Occipital lobe (tissue), 3 donors: Measurements from ENCODE around the gene TBC1D3L. TPM values are rescaled to one million over a fixed set of nuclear protein-coding genes. Genes with fewer than 3 reads are reported as not detected.
"Not testable (repeated sequence)": the region's sequence is repeated elsewhere in the genome, so short reads cannot be mapped to it uniquely, and the experiment has no call there.

Experiments
- DNase-seq: peaks from one replicate; lab custom pipeline; 2025; lab: John Stamatoyannopoulos, UW
- small RNA-seq: library from RNA; depleted of rRNA; stranded (forward); fragments of <200 nt; gene quantifications from one replicate; pipeline ENCODE3, GENCODE V24; 2014
- total RNA-seq: library from RNA; depleted of rRNA; stranded (reverse); fragments of >200 nt; gene quantifications from one replicate; pipeline ENCODE4 v1.2.3, GENCODE V29; 2014

TBC1D3L gene
- 0.78 TPM for total RNA-seq

DNA sequence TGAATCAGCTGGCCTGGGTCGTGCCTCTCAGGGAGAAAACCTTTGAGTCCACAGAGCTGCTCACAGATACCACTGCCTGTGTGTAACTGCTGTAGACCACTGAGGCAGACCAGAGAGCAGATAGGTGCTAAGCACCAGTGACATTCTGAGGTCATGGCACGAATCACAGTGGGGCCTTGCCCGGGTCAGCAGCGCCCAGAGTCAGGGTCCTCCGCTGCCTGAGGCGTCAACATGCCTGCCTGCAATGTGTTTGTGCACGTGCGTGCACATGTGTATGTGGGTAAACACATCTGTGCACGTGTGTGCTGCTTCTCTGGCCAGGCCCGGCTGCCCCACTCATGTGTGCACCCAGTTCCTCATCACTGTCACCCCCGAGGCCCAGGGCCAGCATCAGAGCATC, at the start of gene TBC1D3L:
Gene TBC1D3L (minus strand): TSS at position 101 of the 400 bp plus-strand sequence. CDS start 1,540 bp downstream, outside the sequence.
- DNase-seq = not testable (repeated sequence)

DNA sequence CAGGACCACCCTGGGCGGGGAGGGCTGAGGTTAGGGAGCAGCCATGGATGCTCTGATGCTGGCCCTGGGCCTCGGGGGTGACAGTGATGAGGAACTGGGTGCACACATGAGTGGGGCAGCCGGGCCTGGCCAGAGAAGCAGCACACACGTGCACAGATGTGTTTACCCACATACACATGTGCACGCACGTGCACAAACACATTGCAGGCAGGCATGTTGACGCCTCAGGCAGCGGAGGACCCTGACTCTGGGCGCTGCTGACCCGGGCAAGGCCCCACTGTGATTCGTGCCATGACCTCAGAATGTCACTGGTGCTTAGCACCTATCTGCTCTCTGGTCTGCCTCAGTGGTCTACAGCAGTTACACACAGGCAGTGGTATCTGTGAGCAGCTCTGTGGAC, 14.8 kb upstream of the TBC1D3L start, which contains the start of gene TBC1D3D:
Gene TBC1D3D (plus strand): TSS at position 301 of the 400 bp plus-strand sequence. CDS start 1,585 bp downstream, outside the sequence.
- DNase-seq = not testable (repeated sequence)

Small RNAs within 50 kb of the gene (small RNA-seq; reads per million reads assigned to genes)
- not detected for gene RF00001

Other genes with a start within 250 kb of the TBC1D3L start
- gene HNF1B, start 244.0 kb downstream of the TBC1D3L start, total RNA-seq = not detected
- not detected for gene TBC1D3K, start 64.6 kb downstream of the TBC1D3L start, total RNA-seq
- gene TBC1D3D, start 14.9 kb upstream of the TBC1D3L start, total RNA-seq = 1.6 TPM
- gene TBC1D3C, start 79.6 kb upstream of the TBC1D3L start, total RNA-seq = not detected
- gene TBC1D3E, start 138.9 kb upstream of the TBC1D3L start, total RNA-seq = not detected
- not detected for gene TBC1D3, start 203.5 kb upstream of the TBC1D3L start, total RNA-seq